ENCODE data around the gene SPATS2L.
A peak's percentile ranks its signal among the peaks of the same experiment; 100 is the strongest.

Gene SPATS2L

DNA sequence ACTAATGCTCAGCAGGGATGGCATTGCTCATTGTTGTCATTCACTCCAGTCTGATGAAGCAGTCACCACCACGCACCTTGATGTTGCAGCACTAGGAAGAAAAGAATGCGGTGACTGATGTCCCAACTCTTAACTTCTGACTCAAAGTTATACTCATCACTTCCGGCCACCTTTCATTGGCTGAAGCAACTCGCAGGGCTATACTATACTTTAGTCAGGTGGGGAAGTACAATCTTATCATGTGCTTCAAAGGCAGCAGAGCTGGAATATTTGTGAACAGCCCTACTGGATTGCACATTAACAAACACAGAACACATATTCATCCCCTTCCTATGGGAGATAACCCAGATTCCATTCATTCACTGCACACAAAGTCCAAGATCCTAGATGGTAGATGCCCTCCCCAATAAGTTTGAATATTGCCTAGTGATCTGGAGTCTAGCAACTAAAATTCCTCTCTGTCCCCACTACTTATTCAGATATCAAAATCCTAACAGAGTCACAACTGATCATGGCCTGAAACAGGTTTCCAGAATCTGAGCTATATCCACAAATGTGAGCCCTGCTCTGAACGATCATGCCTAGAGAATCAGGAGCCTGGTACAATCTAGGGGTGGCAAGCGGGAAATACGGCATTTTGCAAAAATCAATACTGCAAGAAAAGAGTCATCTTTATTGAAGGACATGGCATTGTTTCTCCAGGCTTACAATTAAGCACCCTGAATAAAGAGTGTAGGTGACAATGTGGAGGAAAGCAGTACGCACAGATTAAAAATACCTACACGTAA lies 3.4 kb upstream of the SPATS2L start:
- peaks cover 0 to 21% (median 6%) of the 10 kb centered on the region in 4 donors for H3K4me1 ChIP-seq
- no peaks in the 10 kb centered on the region for H3K36me3 ChIP-seq
- H3K27ac ChIP-seq = no peak overlapping the region
- H3K27me3 ChIP-seq = no peaks in the 10 kb centered on the region
- DNase-seq = no peak
- TF ChIP-seq, protein P1, sequence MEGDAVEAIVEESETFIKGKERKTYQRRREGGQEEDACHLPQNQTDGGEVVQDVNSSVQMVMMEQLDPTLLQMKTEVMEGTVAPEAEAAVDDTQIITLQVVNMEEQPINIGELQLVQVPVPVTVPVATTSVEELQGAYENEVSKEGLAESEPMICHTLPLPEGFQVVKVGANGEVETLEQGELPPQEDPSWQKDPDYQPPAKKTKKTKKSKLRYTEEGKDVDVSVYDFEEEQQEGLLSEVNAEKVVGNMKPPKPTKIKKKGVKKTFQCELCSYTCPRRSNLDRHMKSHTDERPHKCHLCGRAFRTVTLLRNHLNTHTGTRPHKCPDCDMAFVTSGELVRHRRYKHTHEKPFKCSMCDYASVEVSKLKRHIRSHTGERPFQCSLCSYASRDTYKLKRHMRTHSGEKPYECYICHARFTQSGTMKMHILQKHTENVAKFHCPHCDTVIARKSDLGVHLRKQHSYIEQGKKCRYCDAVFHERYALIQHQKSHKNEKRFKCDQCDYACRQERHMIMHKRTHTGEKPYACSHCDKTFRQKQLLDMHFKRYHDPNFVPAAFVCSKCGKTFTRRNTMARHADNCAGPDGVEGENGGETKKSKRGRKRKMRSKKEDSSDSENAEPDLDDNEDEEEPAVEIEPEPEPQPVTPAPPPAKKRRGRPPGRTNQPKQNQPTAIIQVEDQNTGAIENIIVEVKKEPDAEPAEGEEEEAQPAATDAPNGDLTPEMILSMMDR (IDR thresholded peaks at IDR 0.05) = no peak
- no peaks in the 10 kb centered on the region for H3K9me3 ChIP-seq
- H3K4me3 ChIP-seq = no peak overlapping the region
- intact Hi-C loops (cut with DNase I; ENCODE audit: low total_unique reads) = no loop called here

DNA sequence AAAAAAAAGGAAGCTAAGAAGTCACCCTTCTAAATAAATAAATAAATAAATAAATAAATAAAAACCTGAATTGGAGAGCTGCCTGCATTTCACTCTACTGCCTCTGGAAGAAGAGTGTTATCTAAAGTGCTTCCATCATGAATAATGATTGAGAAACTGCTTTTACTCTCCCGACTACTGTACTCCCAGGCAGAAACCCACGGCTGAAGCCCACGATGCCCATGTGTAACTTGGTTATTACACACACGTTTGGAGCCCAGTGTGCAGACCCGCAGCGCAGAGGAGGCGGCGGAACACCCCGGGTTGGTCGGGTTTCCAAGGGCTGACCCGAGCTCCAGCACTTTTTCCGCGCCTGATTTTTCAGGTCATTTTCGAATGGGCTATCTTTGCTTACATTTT lies 697 bp upstream of the SPATS2L start:
- Histone ChIP-seq H3K36me3 (no peaks in the 10 kb centered on the region), H3K9me3 (no peaks in the 10 kb centered on the region), H3K27ac (peak overlapping the region; percentile 87 to 96), H3K27me3 (no peaks in the 10 kb centered on the region), H3K4me1 (peaks cover 0 to 42% (median 16%) of the 10 kb centered on the region in 4 donors), H3K4me3 (peak overlapping the region; percentile 75 to 89)
- intact Hi-C loops (cut with DNase I; ENCODE audit: low total_unique reads) = loop anchor here (5.0 kb wide), 1 partner anchor 52 kb away; no protein-coding TSS in a partner anchor
- DNase-seq = peak; percentile 24 to 69
- TF ChIP-seq, protein P1 (IDR thresholded peaks at IDR 0.05) = peak in 1 of 2 experiments; percentile 20

DNA sequence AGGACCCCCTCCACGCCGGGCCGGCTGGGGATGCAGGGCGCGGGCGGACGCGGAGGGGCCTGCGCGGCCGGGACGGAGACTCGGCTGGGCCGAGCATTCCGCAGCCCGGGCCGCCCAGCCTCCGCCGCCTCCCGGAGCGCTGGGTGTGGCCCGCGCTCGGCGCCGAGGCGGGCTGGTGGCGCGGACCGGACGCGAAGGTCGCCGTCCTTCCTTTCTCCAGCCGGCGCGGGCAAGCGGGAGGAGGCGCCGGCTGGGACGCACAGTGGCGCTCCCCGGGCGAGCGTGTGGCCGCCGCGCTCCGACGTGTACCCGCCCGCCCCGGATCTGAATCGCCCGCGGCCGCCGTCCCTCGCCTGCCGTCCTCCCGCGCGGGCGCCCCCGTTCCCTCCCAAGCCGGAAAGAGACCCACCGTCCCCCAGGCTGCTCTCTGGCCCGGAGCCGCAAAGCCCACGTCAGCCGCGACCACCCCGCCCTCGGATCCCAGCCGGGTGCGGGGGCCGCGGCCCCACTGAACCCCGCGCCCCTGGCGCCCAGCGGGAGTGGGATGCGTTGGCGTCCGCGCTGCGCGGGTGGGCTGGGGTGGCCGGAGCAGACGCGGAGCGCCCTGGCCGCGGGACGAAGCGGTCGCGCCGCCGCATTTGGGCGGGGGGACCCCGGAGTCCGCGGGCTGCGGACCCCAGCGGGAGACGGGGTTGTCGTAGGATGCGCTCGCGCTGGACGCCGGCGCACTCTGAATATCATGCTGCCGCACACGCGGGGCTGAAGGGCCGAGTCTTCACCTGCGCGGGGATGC lies 634 bp downstream of the SPATS2L start:
- no peaks in the 10 kb centered on the region for H3K36me3 ChIP-seq
- no peaks in the 10 kb centered on the region for H3K27me3 ChIP-seq
- peak overlapping the region; percentile 75 to 89 for H3K4me3 ChIP-seq
- H3K9me3 ChIP-seq = no peaks in the 10 kb centered on the region
- TF ChIP-seq, protein P1 (IDR thresholded peaks at IDR 0.05) = no peak
- peak overlapping the region; percentile 87 to 96 for H3K27ac ChIP-seq
- peak; percentile 23 to 69 for DNase-seq
- intact Hi-C loops (cut with DNase I; ENCODE audit: low total_unique reads) = loop anchor here (5.0 kb wide), 1 partner anchor 50 kb away; no protein-coding TSS in a partner anchor
- peaks cover 0 to 48% (median 27%) of the 10 kb centered on the region in 4 donors for H3K4me1 ChIP-seq

DNA sequence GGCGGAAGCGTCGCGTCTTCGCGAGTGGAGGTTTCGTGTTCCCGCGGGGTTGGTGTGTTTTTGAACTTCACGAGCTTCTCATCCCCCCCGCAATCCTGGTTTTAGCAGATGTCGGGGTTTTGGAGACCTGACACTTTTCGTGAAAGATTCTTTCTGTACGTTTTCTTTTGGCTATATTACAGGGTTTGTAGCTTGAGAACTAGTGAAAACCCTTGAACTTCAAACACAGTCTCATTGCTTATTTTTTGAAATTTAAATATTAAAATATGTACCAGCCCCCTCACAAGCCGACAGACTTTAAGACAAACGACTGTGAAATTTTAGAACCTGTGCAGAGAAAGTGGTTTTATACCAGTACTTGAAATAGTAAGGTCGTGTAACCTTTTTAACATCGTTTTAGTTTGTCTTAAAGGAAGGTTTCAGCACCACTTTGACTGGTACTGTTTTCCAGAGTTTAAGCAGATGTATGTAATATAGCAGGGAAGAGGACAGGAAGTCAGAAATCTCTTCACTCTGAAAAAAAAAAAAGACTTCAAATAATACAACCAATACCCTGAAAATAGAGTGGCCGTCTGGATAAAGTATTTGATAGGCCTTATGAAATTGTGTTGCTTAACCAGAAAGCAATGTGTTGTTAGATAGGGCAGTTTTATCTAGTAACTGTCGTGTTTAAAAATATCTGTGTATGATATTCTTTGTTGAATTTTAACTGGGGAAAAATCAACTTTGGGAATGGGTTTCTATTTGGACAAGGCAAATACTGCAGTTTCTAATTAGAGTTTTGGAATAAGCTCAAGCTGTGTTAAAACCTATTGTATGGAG lies 1.4 kb downstream of the SPATS2L start:
- Histone ChIP-seq H3K9me3 (no peaks in the 10 kb centered on the region), H3K36me3 (no peaks in the 10 kb centered on the region), H3K27me3 (no peaks in the 10 kb centered on the region), H3K27ac (peak overlapping the region; percentile 87 to 96), H3K4me1 (peaks cover 0 to 55% (median 29%) of the 10 kb centered on the region in 4 donors), H3K4me3 (peak overlapping the region; percentile 75 to 89)
- TF ChIP-seq, protein P1 (IDR thresholded peaks at IDR 0.05) = no peak
- DNase-seq = no peak
- intact Hi-C loops (cut with DNase I; ENCODE audit: low total_unique reads) = loop anchor here (5.0 kb wide), 1 partner anchor 49 kb away; no protein-coding TSS in a partner anchor

Measured in tibial artery (tissue), 4 donors.